Ishikawa (cell line): Measurements from ENCODE around the gene PRM1.

Source experiments
- CREB1 ChIP-seq: IDR thresholded peaks from 2 replicates; pipeline ENCODE4 v1.6.1; 2012; ENCODE audit warnings: low read depth
- EGR1 ChIP-seq: IDR thresholded peaks from 2 replicates; pipeline ENCODE4 v1.6.1; 2012
- EP300 ChIP-seq: IDR thresholded peaks from 2 replicates; pipeline ENCODE4 v1.6.1; 2012; ENCODE audit warnings: borderline replicate concordance
- NFIC ChIP-seq: IDR thresholded peaks from 2 replicates; pipeline ENCODE4 v1.6.1; 2012
- TAF1 ChIP-seq: IDR thresholded peaks from 2 replicates; pipeline ENCODE4 v1.6.1; 2012; ENCODE audit warnings: low read depth, mild to moderate bottlenecking
- TCF12 ChIP-seq: IDR thresholded peaks from 2 replicates; pipeline ENCODE4 v1.6.1; 2012; ENCODE audit warnings: low read depth
- ZBTB7A ChIP-seq: IDR thresholded peaks from 2 replicates; pipeline ENCODE4 v1.6.1; 2012; ENCODE audit warnings: low read depth
- TF ChIP-seq, protein P1 (sequence below): IDR thresholded peaks from 2 replicates; pipeline ENCODE4 v1.6.1; 2012

DNA sequence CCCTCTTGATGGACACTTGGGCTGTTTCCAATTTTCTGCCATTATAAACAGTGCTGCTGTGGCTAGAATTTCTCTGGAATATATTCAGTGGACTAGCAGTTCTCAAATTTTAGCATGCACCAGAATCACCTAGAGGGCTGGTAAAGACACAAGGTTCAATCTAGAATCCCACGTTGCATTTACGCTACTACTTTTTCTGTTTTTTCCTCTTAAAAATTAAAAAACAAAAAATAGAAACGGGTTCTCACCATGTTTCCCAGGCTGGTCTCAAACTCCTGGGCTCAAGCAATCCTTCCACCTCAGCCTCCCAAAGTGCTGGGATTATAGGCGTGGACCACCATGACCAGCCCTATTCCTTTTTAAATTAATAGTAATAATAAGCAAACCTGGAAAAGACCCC is 14.5 kb upstream of the PRM1 start:
- TF ChIP-seq EP300 (no peak), NFIC (no peak), TCF12 (no peak), EGR1 (no peak), TAF1 (no peak), CREB1 (no peak), ZBTB7A (no peak)
- TF ChIP-seq, protein P1, sequence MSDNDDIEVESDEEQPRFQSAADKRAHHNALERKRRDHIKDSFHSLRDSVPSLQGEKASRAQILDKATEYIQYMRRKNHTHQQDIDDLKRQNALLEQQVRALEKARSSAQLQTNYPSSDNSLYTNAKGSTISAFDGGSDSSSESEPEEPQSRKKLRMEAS, result no peak
